NB4 (cell line): Measurements from ENCODE around the gene ACE.

Experiments
- DNase-seq: peaks from one replicate; pipeline ENCODE4 v3.0.0; 2010; ENCODE audit warnings: low read depth
- H3K4me3 ChIP-seq: one replicate; pipeline ENCODE4 v1.5.1; 2011; ENCODE audit warnings: mild to moderate bottlenecking, low read depth, low read length, moderate library complexity
- CTCF ChIP-seq: IDR thresholded peaks from one replicate; pipeline ENCODE4 v1.5.1; 2012; ENCODE audit warnings: low read depth, low read length
- MAX ChIP-seq: IDR thresholded peaks from 2 replicates; pipeline ENCODE4 v1.6.1; 2011; ENCODE audit warnings: low read depth, low read length
- MYC ChIP-seq: IDR thresholded peaks from 2 replicates; pipeline ENCODE4 v1.6.1; 2011; ENCODE audit warnings: low read depth, low read length
- POLR2A ChIP-seq: IDR thresholded peaks from 2 replicates; pipeline ENCODE4 v1.6.1; 2011; ENCODE audit warnings: mild to moderate bottlenecking; ENCODE audit not compliant: insufficient read length; ENCODE audit errors: extremely low read depth

ACE gene

DNA sequence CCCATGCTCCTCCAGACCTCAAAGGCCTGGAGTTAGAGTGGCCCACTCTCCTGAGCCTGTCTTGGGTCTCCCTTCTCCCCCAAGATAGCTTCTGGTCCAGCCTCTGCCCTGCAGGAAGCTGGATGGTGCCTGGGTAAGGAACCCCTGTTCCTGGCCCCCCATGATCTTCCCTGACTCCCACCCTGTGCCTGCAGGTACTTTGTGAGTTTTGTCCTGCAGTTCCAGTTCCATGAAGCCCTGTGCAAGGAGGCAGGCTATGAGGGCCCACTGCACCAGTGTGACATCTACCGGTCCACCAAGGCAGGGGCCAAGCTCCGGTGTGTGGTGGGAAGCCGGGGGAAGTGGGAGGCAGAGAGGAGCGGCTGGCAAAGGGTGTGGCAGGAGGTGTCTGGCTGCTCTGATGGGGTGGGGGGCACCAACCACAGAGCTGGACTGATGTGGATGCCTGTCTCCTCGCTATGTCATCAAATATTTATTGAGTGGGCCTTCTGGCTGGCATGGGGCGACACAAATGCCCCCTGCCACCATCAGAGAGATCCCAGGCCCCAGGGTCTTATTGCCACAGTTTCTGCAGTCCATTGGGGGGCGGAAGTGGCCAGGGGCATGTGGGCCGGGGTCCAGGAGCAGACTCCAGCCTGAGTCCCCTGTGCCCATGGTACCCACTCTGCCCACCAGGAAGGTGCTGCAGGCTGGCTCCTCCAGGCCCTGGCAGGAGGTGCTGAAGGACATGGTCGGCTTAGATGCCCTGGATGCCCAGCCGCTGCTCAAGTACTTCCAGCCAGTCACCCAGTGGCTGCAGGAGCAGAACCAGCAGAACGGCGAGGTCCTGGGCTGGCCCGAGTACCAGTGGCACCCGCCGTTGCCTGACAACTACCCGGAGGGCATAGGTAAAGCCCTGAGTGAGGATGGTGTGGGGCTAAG, 7.1 kb downstream of the ACE start:
- no peak overlapping the region for H3K4me3 ChIP-seq
- DNase-seq, result no peak
- TF ChIP-seq MYC (no peak), CTCF (no peak), POLR2A (no peak), MAX (no peak)

DNA sequence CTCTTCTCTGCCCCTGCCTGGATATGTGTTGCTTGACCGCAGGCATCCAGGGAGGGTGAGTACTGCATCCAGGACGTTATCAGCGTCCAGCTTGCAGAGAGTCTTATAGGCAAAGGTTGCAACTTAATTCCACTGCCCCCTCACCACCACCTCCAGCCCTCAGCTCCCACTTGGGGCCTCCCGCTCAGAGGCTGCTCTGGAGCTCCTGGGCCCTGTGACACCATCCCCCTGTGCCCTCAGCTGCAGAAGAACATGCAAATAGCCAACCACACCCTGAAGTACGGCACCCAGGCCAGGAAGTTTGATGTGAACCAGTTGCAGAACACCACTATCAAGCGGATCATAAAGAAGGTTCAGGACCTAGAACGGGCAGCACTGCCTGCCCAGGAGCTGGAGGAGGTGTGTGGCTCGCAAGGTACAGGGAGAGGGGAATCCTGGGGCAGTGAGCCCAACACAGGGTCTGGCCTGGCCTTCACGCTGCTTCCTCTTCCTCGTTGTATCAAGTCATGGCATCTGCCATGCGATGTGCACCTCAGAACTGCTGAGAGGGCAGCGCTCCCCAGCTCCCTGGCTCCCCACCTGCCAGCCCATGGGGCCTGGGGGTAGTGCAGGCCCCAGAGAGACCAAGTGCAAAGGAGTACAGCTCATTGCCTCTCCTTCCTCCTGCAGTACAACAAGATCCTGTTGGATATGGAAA, 9.6 kb downstream of the ACE start:
- TF ChIP-seq MAX, result no peak
- TF ChIP-seq POLR2A, result no peak
- TF ChIP-seq CTCF, result no peak
- TF ChIP-seq MYC, result no peak
- DNase-seq, result no peak
- H3K4me3 ChIP-seq, result no peak overlapping the region

GRCh38 chr17:63487014-63487339, 10.1 kb downstream of the ACE start:
- DNase-seq, result no peak
- H3K4me3 ChIP-seq, result no peak overlapping the region
- TF ChIP-seq POLR2A (no peak), CTCF (no peak), MYC (no peak), MAX (no peak)

DNA sequence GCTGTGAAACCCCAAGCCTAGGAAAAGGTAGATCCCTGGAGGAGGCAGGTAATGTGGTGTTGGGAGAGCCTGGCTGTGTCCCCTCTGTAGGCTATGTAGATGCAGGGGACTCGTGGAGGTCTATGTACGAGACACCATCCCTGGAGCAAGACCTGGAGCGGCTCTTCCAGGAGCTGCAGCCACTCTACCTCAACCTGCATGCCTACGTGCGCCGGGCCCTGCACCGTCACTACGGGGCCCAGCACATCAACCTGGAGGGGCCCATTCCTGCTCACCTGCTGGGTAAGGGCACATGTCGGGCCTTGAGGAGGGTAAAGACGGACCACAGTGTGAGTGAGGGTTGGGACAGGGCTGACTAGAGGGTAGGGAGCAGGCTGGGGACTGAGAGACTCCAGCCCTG, 12.0 kb downstream of the ACE start:
- H3K4me3 ChIP-seq, result no peak overlapping the region
- DNase-seq, result no peak
- TF ChIP-seq MAX, result no peak
- no peak for TF ChIP-seq CTCF

GRCh38 chr17:63489291-63489690, 12.4 kb downstream of the ACE start:
- DNase-seq, result no peak
- no peak for TF ChIP-seq POLR2A
- TF ChIP-seq MYC, result no peak
- TF ChIP-seq CTCF, result no peak
- no peak overlapping the region for H3K4me3 ChIP-seq
